GM12878 (cell line): Measurements from ENCODE around the gene ZNF768. TPM values are rescaled to one million over a fixed set of nuclear protein-coding genes. Genes with fewer than 3 reads are reported as not detected.

Experiments used
- ATAC-seq: fragments of 200-7000 bp; cut with Tn5 transposase; 3 replicates; pipeline ENCODE4 v1.9.1; 2020; ENCODE audit warnings: mild to moderate bottlenecking, moderate library complexity
- BruUV-seq: library from RNA; stranded (reverse); fragments of 400-500 nt; replicated peaks from 2 replicates; lab custom pipeline; 2021; lab: Mats Ljungman, UMichigan
- CTCF ChIA-PET: fragments of 300-600 bp; sonication (Branson Sonifier 250); formaldehyde crosslinking; extraction: SDS; loops from one replicate; lab custom pipeline; 2021; ENCODE audit warnings: inconsistent platforms; lab: Yijun Ruan, JAX
- POLR2A ChIA-PET: fragments of 350-600 bp; formaldehyde crosslinking; extraction: SDS; loops from one replicate; lab custom pipeline; 2021; ENCODE audit warnings: inconsistent platforms; lab: Charles Lee
- RAD21 ChIA-PET: fragments of 300-600 bp; sonication (Branson Sonifier 250); formaldehyde crosslinking; loops from one replicate; lab custom pipeline; 2023; ENCODE audit warnings: antibody characterized with exemption; ENCODE audit not compliant: unreplicated experiment; lab: Charles Lee
- SMC1A ChIA-PET: fragments of 300-600 bp; sonication (Branson Sonifier 250); formaldehyde crosslinking; loops from one replicate; lab custom pipeline; 2023; ENCODE audit not compliant: unreplicated experiment, uncharacterized antibody; lab: Charles Lee
- DNase-seq: peaks from one replicate; pipeline ENCODE4 v3.0.0-alpha.2; 2011; ENCODE audit warnings: low read depth, low spot score
- FAIRE-seq: peaks from 3 replicates; lab custom pipeline; 2011; peaks lifted over from hg19 to GRCh38; lab: Jason Lieb, UNC
- H2AFZ ChIP-seq: 2 replicates; pipeline ENCODE4 v1.6.0; 2011; ENCODE audit warnings: low read depth, low read length, control low read depth; ENCODE audit not compliant: control insufficient read depth
- H3K27ac ChIP-seq: 2 replicates; pipeline ENCODE4 v1.5.1; 2011; ENCODE audit warnings: control low read depth; ENCODE audit not compliant: control insufficient read depth, insufficient read depth
- H3K27me3 ChIP-seq, 2 experiments: replicated peaks in 1 of 2; 2 replicates each; pipeline versions ENCODE4 v1.6.0 to v1.6.1; 2011; ENCODE audit warnings: low read length in 1 of 2; ENCODE audit not compliant: control insufficient read depth in 2 of 2, insufficient read depth in 2 of 2
- H3K36me3 ChIP-seq, 2 experiments: 2 replicates each; pipeline ENCODE4 v1.5.1; 2011; ENCODE audit warnings: low read length in 1 of 2; ENCODE audit not compliant: control insufficient read depth in 2 of 2, insufficient read depth in 2 of 2
- H3K4me1 ChIP-seq: 2 replicates; pipeline ENCODE4 v1.6.1; 2011; ENCODE audit warnings: mild to moderate bottlenecking, low read length, moderate library complexity, mixed read lengths; ENCODE audit not compliant: control insufficient read depth, insufficient read depth
- H3K4me2 ChIP-seq: 2 replicates; pipeline ENCODE4 v1.6.0; 2011; ENCODE audit warnings: control low read depth; ENCODE audit not compliant: control insufficient read depth, insufficient read depth
- H3K4me3 ChIP-seq: fragments of 200-600 bp; sonication (generic); 2 replicates; pipeline ENCODE4 v1.5.1; 2016
- H3K79me2 ChIP-seq: 2 replicates; pipeline ENCODE4 v1.6.0; 2011; ENCODE audit warnings: low read length; ENCODE audit not compliant: control insufficient read depth, insufficient read depth
- H3K9ac ChIP-seq: 2 replicates; pipeline ENCODE4 v1.8.0; 2011; ENCODE audit warnings: low read length, control low read depth, mixed read lengths; ENCODE audit not compliant: control insufficient read depth, insufficient read depth
- H3K9me3 ChIP-seq: replicated peaks from 3 replicates; pipeline ENCODE4 v1.5.1; 2011; ENCODE audit warnings: mild to moderate bottlenecking, low read length; ENCODE audit not compliant: control insufficient read depth, insufficient read depth
- H4K20me1 ChIP-seq: 2 replicates; pipeline ENCODE4 v1.6.0; 2011; ENCODE audit not compliant: control insufficient read depth, insufficient read depth
- ATF3 ChIP-seq: IDR thresholded peaks from 2 replicates; pipeline ENCODE4 v1.6.1; 2011; ENCODE audit warnings: low read depth, mild to moderate bottlenecking, low read length, moderate library complexity, borderline replicate concordance; ENCODE audit errors: extremely low read depth
- ATF7 ChIP-seq: fragments of 450-650 bp; IDR thresholded peaks from 2 replicates; pipeline ENCODE4 v1.6.1; 2016; ENCODE audit warnings: low read depth, mild to moderate bottlenecking
- BMI1 ChIP-seq: fragments of 450-650 bp; IDR thresholded peaks from 2 replicates; pipeline ENCODE4 v1.6.1; 2016; ENCODE audit warnings: mild to moderate bottlenecking, moderate library complexity, borderline replicate concordance
- E2F8 ChIP-seq: fragments of 450-650 bp; IDR thresholded peaks from 2 replicates; pipeline ENCODE4 v1.6.1; 2018; ENCODE audit warnings: mild to moderate bottlenecking, low read depth, moderate library complexity; ENCODE audit not compliant: partially characterized antibody
- GATAD2B ChIP-seq: fragments of 450-650 bp; conservative IDR thresholded peaks from 2 replicates; pipeline ENCODE4 v1.6.1; 2017; ENCODE audit warnings: low read depth, mild to moderate bottlenecking, moderate library complexity
- POU2F2 ChIP-seq: IDR thresholded peaks from 3 replicates; pipeline ENCODE4 v1.6.1; 2011; ENCODE audit warnings: low read depth, mild to moderate bottlenecking, low read length, borderline replicate concordance
- RFX5 ChIP-seq: IDR thresholded peaks from 2 replicates; pipeline ENCODE4 v1.6.1; 2011; ENCODE audit warnings: low read depth, low read length, improper control_type of control experiment
- SMAD1 ChIP-seq: fragments of 450-650 bp; IDR thresholded peaks from 2 replicates; pipeline ENCODE4 v1.6.1; 2018; ENCODE audit warnings: mild to moderate bottlenecking, low read depth; ENCODE audit not compliant: partially characterized antibody
- TCF7 ChIP-seq: IDR thresholded peaks from 2 replicates; pipeline ENCODE4 v1.6.1; 2014; ENCODE audit warnings: antibody characterized with exemption, borderline replicate concordance
- ZZZ3 ChIP-seq: IDR thresholded peaks from 2 replicates; pipeline ENCODE4 v1.6.1; 2011; ENCODE audit warnings: low read depth; ENCODE audit not compliant: control insufficient read depth, insufficient read length
- WGBS: methylation state at CpG from one replicate; pipeline ENCODE4 v1.1.6; 2016; ENCODE audit warnings: low lambda C conversion rate; ENCODE audit not compliant: insufficient replicate concordance, insufficient coverage; ENCODE audit errors: missing lambda C conversion rate; 5-methylcytosine and 5-hydroxymethylcytosine counted together
- in situ Hi-C: fragments of 300-500 bp; cut with MboI; formaldehyde crosslinking; loops from 9 replicates; pipeline ENCODE4 v1.14.3; 2018; ENCODE audit warnings: mixed read lengths
- intact Hi-C: fragments of 100-400 bp; cut with micrococcal nuclease; formaldehyde crosslinking; loops from one replicate; pipeline ENCODE4 v1.14.2; 2022; ENCODE audit not compliant: unreplicated experiment
- polyA plus RNA-seq, 11 experiments: library from polyadenylated mRNA; depleted of rRNA in 4 of 11; unstranded in 6 of 11; stranded (reverse) in 5 of 11; fragments of >200 nt; fragmentation: Nextera tagmentation in 4 of 11; fragmentation: Illumina TruSeq in 1 of 11; extraction: Ambion mirVana in 4 of 11; extraction: Trizol in 1 of 11; gene quantifications; 1 replicate in 1 of 11; 2 replicates in 10 of 11; pipeline versions ENCODE4 v1.2.1 to v1.2.3, GENCODE V29; 2011 to 2016; ENCODE audit warnings: inconsistent platforms in 2 of 11, missing spikeins in 2 of 11, low read depth in 1 of 11
- total RNA-seq, 4 experiments: library from RNA; depleted of rRNA in 3 of 4; stranded (reverse); fragments of >200 nt in 3 of 4; fragmentation: Illumina TruSeq in 1 of 4; extraction: Trizol in 1 of 4; gene quantifications; 2 replicates each; pipeline versions ENCODE4 v1.2.1 to v1.2.3, GENCODE V29; 2013 to 2021

The ZNF768 gene
- total and polyA plus RNA-seq, 10 of the 15 experiments (the other 5 are each of a cell fraction or from before 2014, with no cell fraction given), result 0.05 to 23.1 (median 9.1) TPM

DNA sequence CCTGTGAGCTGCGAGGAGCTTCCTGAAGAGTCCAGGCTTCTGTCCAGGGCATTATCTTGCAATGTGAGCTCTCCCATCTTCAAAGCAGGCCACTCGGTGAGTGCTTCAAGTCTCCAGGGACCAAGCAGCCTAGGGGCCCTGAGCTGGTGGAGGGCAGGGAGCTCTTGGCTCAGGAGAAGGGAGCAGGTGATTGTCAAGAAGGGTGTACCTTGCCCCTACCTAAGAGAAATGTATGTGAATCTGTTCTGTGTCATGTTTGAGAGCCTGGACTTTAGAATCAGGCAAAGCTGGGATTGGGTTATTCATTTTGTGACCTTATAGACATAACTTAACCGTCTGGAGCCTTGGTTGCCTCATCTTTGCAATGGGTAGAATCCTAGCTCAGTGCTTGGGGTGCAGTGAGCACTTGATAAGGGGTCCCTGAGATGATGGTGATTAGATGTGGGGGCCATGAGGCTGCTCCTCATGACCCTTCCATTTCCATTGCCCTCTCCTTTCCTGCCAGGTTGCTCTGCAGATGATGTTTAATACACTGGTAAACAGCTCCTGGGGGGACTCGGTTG is 15.9 kb downstream of the ZNF768 start:
- in situ Hi-C loops (no loop called here), intact Hi-C loops (no loop called here)
- Histone ChIP-seq H3K27me3 (no peaks in the 10 kb centered on the region), H3K4me1 (no peaks in the 10 kb centered on the region), H3K9ac (no peak overlapping the region), H3K27ac (no peak overlapping the region), H3K9me3 (no peaks in the 10 kb centered on the region), H3K36me3 (peaks cover 27 to 41% of the 10 kb centered on the region in 2 experiments), H4K20me1 (no peaks in the 10 kb centered on the region), H3K4me3 (no peak overlapping the region), H2AFZ (no peak overlapping the region), H3K4me2 (no peak overlapping the region), H3K79me2 (no peaks in the 10 kb centered on the region)
- FAIRE-seq, result no peak
- ChIA-PET CTCF (interaction anchor here (1.2 to 1.7 kb wide), 2 partner anchors 9 to 25 kb away, joined by 3 to 5 read pairs; no protein-coding TSS in a partner anchor), SMC1A (interaction anchor here (0.8 to 1.7 kb wide), 5 partner anchors 12 to 88 kb away, joined by 3 to 4 read pairs (median 3); partner anchors contain the start of genes DCTPP1 and ZNF747)
- ATAC-seq, result no peak
- DNase-seq, result no peak
- BruUV-seq, result no TSS peak
- TF ChIP-seq POU2F2, result no peak
- no peak for TF ChIP-seq SMAD1
- TF ChIP-seq RFX5, result no peak
- TF ChIP-seq, all 136 proteins: peak for 0
- ChIA-PET RAD21 (interaction anchor here (1.3 to 1.5 kb wide), 2 partner anchors 37 to 81 kb away, joined by 4 to 5 read pairs; partner anchors contain the start of gene DCTPP1), POLR2A (interaction anchor here (1.1 kb wide), 2 partner anchors 8 to 81 kb away, joined by 3 to 5 read pairs; partner anchors contain the start of gene DCTPP1)
- 60% methylated on average over 4 of the region's 4 CpGs for WGBS

GRCh38 chr16:30509081-30509765 is 17.1 kb downstream of the ZNF768 start:
- no TSS peak for BruUV-seq
- TF ChIP-seq ZZZ3 (no peak), E2F8 (no peak), ATF3 (no peak), BMI1 (no peak), GATAD2B (no peak), ATF7 (no peak), TCF7 (no peak)
- 74% methylated on average over 4 of the region's 4 CpGs for WGBS
- in situ Hi-C loops (no loop called here), intact Hi-C loops (no loop called here)
- Histone ChIP-seq H3K4me1 (no peaks in the 10 kb centered on the region), H2AFZ (no peak overlapping the region), H3K27me3 (no peaks in the 10 kb centered on the region), H3K36me3 (peaks cover 33 to 44% of the 10 kb centered on the region in 2 experiments), H3K4me2 (no peak overlapping the region), H3K4me3 (no peak overlapping the region), H3K9me3 (no peaks in the 10 kb centered on the region), H3K27ac (no peak overlapping the region), H3K9ac (no peak overlapping the region), H4K20me1 (no peaks in the 10 kb centered on the region), H3K79me2 (no peaks in the 10 kb centered on the region)
- DNase-seq, result no peak
- CTCF ChIA-PET, result interaction anchor here (1.1 to 1.7 kb wide), 2 partner anchors 8 to 79 kb away, joined by 3 to 5 read pairs; partner anchors contain the start of gene DCTPP1
- no peak for ATAC-seq
- POLR2A ChIA-PET, result interaction anchor here (0.8 kb wide), 1 partner anchor 78 kb away, joined by 3 read pairs; no protein-coding TSS in a partner anchor
- RAD21 ChIA-PET, result interaction anchor here (0.9 kb wide), 1 partner anchor 11 kb away, joined by 3 read pairs; no protein-coding TSS in a partner anchor
- FAIRE-seq, result no peak
- SMC1A ChIA-PET, result interaction anchor here (0.6 to 1.2 kb wide), 4 partner anchors 16 to 169 kb away, joined by 3 to 4 read pairs (median 3); partner anchors contain the start of gene ZNF747
